OCI-M1 (cell line): Measurements from ENCODE around the gene ADGRG3.

ENCODE experiments used
- DNase-seq: peaks from one replicate; lab custom pipeline; 2025; lab: John Stamatoyannopoulos, UW

Gene ADGRG3

GRCh38 chr16:57646388-57647039 is 21.6 kb upstream of the ADGRG3 start:
- DNase-seq: no peak

- no peak for DNase-seq
Measured at GRCh38 chr16:57647136-57647875, 20.8 kb upstream of the ADGRG3 start.

- no peak for DNase-seq
Measured at GRCh38 chr16:57648125-57648524, 20.0 kb upstream of the ADGRG3 start.

GRCh38 chr16:57648581-57649442 is 19.3 kb upstream of the ADGRG3 start:
- DNase-seq: peak; percentile 89

GRCh38 chr16:57649443-57649751 is 18.7 kb upstream of the ADGRG3 start:
- DNase-seq: no peak

- DNase-seq: no peak
Measured at GRCh38 chr16:57649846-57650245, 18.3 kb upstream of the ADGRG3 start.

- DNase-seq: peak; percentile 7
Measured at GRCh38 chr16:57651344-57652333, 16.5 kb upstream of the ADGRG3 start.

GRCh38 chr16:57652695-57653471 is 15.2 kb upstream of the ADGRG3 start:
- no peak for DNase-seq

GRCh38 chr16:57653936-57654335 is 14.2 kb upstream of the ADGRG3 start:
- DNase-seq: no peak

GRCh38 chr16:57656342-57656955 is 11.7 kb upstream of the ADGRG3 start:
- no peak for DNase-seq

GRCh38 chr16:57657228-57657627 is 10.9 kb upstream of the ADGRG3 start:
- DNase-seq: no peak

- DNase-seq: no peak
Measured at GRCh38 chr16:57658130-57658877, 9.8 kb upstream of the ADGRG3 start.

GRCh38 chr16:57658878-57659674 is 9.0 kb upstream of the ADGRG3 start:
- DNase-seq: no peak

- DNase-seq: peak; percentile 8
Measured at GRCh38 chr16:57660715-57661463, 7.2 kb upstream of the ADGRG3 start.

- no peak for DNase-seq
Measured at GRCh38 chr16:57661510-57661909, 6.6 kb upstream of the ADGRG3 start.

- no peak for DNase-seq
Measured at GRCh38 chr16:57661936-57662906, 5.9 kb upstream of the ADGRG3 start.

- no peak for DNase-seq
Measured at GRCh38 chr16:57663436-57663835, 4.7 kb upstream of the ADGRG3 start.
